ENCODE measurements around the gene ZNF865. TPM values are rescaled to one million over a fixed set of nuclear protein-coding genes. Genes with fewer than 3 reads are reported as not detected.

ZNF865 gene
- total and polyA plus RNA-seq, 7 donors = 11.1 to 40.4 (median 19.9) TPM

- TF ChIP-seq, protein P1, sequence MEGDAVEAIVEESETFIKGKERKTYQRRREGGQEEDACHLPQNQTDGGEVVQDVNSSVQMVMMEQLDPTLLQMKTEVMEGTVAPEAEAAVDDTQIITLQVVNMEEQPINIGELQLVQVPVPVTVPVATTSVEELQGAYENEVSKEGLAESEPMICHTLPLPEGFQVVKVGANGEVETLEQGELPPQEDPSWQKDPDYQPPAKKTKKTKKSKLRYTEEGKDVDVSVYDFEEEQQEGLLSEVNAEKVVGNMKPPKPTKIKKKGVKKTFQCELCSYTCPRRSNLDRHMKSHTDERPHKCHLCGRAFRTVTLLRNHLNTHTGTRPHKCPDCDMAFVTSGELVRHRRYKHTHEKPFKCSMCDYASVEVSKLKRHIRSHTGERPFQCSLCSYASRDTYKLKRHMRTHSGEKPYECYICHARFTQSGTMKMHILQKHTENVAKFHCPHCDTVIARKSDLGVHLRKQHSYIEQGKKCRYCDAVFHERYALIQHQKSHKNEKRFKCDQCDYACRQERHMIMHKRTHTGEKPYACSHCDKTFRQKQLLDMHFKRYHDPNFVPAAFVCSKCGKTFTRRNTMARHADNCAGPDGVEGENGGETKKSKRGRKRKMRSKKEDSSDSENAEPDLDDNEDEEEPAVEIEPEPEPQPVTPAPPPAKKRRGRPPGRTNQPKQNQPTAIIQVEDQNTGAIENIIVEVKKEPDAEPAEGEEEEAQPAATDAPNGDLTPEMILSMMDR (IDR thresholded peaks at IDR 0.05) = no peak
- WGBS, 3 donors = 0 to 1% (median 1%) methylated on average over 38 to 95 of the region's 95 CpGs
- intact Hi-C loops (cut with DNase I) = loop anchor here in 1 of 2 donors (10.0 kb wide), 1 partner anchor 270 kb away; the partner anchor contains the start of genes RPL28 and TMEM238
- Histone ChIP-seq H3K4me3 (peak within 1 kb of the TSS; percentile 71), H3K27me3 (ENCODE audit: insufficient read depth in 3 of 3, low read length in 2 of 3) (no peaks in the 10 kb centered on the region), H3K27ac (peak within 1 kb of the TSS; percentile 91), H3K36me3 (ENCODE audit: insufficient read depth in 1 of 2, low read depth in 1 of 2) (peaks cover 0 to 14% of the 10 kb centered on the region in 2 donors), H3K4me1 (peaks cover 40% of the 10 kb centered on the region), H3K9me3 (no peaks in the 10 kb centered on the region)
- DNase-seq (peak; percentile 94 to 99), ATAC-seq (peak; percentile 62 to 68 (median 66))
Observed at GRCh38 chr19:55654868-55655647, 49.6 kb downstream of the ZNF865 start, which contains the start of gene U2AF2. TSS of gene U2AF2 (plus strand) at chr19:55655035. CDS start at chr19:55655105, 70 bp downstream.

GRCh38 chr19:55655648-55656040, 50.2 kb downstream of the ZNF865 start:
- Histone ChIP-seq H3K36me3 (ENCODE audit: insufficient read depth in 1 of 2, low read depth in 1 of 2) (peaks cover 0 to 18% of the 10 kb centered on the region in 2 donors), H3K27me3 (ENCODE audit: insufficient read depth in 3 of 3, low read length in 2 of 3) (no peaks in the 10 kb centered on the region), H3K4me1 (peaks cover 40% of the 10 kb centered on the region), H3K4me3 (peak overlapping the region; percentile 71), H3K9me3 (no peaks in the 10 kb centered on the region), H3K27ac (peak overlapping the region; percentile 91)
- intact Hi-C loops (cut with DNase I) = loop anchor here (2.0 to 10.0 kb wide), 2 partner anchors 15 to 271 kb away; partner anchors contain the start of genes RPL28 (in 1 of the 2) and TMEM238 (in 1 of the 2)
- no peak for DNase-seq
- TF ChIP-seq, protein P1 (IDR thresholded peaks at IDR 0.05) = no peak
- ATAC-seq = no peak
- WGBS, 3 donors = 1 to 2% (median 1%) methylated on average over 19 of the region's 19 CpGs

DNA sequence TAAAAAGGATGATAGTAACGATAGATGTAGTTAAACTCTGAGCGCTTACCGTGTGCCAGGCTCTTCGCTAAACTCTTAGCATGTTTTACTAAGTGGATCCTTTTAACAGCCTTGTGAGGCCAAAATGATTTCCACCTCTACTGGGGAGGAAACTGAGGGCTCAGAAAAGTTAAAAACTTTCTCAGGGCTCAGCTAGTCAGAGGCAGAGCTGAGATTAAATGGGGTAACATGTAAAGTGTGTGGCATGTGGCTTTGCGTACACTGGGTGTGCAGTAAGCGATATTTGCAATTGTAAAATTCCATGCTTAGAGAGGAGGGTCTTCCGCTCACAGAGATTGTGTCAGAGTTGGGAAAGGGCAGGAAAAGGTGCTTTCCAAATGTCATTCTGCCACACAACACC, 51.1 kb downstream of the ZNF865 start:
- H3K4me1 ChIP-seq = peaks cover 40% of the 10 kb centered on the region
- H3K27me3 ChIP-seq (ENCODE audit: insufficient read depth in 3 of 3, low read length in 2 of 3) = no peaks in the 10 kb centered on the region
- H3K9me3 ChIP-seq = no peaks in the 10 kb centered on the region
- H3K27ac ChIP-seq = no peak overlapping the region
- TF ChIP-seq, protein P1 (IDR thresholded peaks at IDR 0.05) = no peak
- 57 to 65% (median 59%) methylated on average over 7 of the region's 7 CpGs for WGBS, 3 donors
- DNase-seq = no peak
- no peak for ATAC-seq
- intact Hi-C loops (cut with DNase I) = loop anchor here (2.0 to 10.0 kb wide), 2 partner anchors 14 to 272 kb away; partner anchors contain the start of genes RPL28 (in 1 of the 2) and TMEM238 (in 1 of the 2)
- peaks cover 0 to 23% of the 10 kb centered on the region in 2 donors for H3K36me3 ChIP-seq (ENCODE audit: insufficient read depth in 1 of 2, low read depth in 1 of 2)
- peak overlapping the region; percentile 71 for H3K4me3 ChIP-seq

DNA sequence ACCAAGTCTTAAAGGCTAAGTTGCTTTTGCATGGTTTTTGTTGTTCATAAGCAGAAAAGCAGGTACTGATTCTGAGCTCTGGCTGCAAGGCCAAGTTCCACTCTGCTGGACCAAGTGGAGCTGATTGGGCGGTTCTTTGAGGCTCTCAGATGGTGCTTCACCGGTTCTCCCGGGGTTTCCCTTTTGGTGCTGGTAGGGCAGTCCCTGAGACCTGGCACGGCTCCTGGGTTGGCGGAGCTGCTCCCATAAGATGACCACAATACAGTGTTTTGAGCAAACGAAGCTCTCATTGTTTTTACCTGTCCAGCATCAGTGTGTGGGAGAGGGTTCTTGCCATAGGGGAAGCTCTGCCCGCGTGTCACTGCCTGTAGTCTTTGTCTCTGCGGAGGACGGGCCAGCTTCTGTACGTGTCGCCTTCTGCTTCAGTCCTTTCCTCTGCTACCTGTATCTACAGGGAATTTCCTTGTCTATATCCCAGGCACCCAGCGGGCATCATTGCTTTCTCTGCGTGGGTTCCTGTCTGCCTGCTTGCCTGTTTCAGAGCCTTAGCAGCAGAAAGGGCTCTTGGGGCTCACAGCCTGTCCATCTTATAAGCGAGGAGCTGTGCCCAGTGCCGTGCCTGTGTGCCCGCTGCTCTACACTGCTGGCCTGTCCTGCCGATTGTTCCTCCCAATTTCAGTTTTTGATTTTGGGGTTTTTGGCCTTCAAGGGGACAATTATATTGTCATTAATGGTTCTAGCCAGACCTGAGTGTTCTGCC, 51.7 kb downstream of the ZNF865 start:
- ATAC-seq (no peak), DNase-seq (no peak)
- H3K4me3 ChIP-seq = peak overlapping the region; percentile 71
- TF ChIP-seq, protein P1 (IDR thresholded peaks at IDR 0.05) = no peak
- no peaks in the 10 kb centered on the region for H3K9me3 ChIP-seq
- peaks cover 40% of the 10 kb centered on the region for H3K4me1 ChIP-seq
- intact Hi-C loops (cut with DNase I) = loop anchor here (2.0 to 10.0 kb wide), 2 partner anchors 14 to 272 kb away; partner anchors contain the start of genes RPL28 (in 1 of the 2) and TMEM238 (in 1 of the 2)
- H3K27ac ChIP-seq = no peak overlapping the region
- no peaks in the 10 kb centered on the region for H3K27me3 ChIP-seq (ENCODE audit: insufficient read depth in 3 of 3, low read length in 2 of 3)
- H3K36me3 ChIP-seq (ENCODE audit: insufficient read depth in 1 of 2, low read depth in 1 of 2) = peaks cover 2 to 29% of the 10 kb centered on the region in 2 donors
- 43 to 56% (median 47%) methylated on average over 18 of the region's 18 CpGs for WGBS, 3 donors
